ENCODE results near the gene TMEM250.
"Not testable (repeated sequence)": the region's sequence is repeated elsewhere in the genome, so short reads cannot be mapped to it uniquely, and the experiment has no call there.

The TMEM250 gene, protein sequence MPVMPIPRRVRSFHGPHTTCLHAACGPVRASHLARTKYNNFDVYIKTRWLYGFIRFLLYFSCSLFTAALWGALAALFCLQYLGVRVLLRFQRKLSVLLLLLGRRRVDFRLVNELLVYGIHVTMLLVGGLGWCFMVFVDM

DNA sequence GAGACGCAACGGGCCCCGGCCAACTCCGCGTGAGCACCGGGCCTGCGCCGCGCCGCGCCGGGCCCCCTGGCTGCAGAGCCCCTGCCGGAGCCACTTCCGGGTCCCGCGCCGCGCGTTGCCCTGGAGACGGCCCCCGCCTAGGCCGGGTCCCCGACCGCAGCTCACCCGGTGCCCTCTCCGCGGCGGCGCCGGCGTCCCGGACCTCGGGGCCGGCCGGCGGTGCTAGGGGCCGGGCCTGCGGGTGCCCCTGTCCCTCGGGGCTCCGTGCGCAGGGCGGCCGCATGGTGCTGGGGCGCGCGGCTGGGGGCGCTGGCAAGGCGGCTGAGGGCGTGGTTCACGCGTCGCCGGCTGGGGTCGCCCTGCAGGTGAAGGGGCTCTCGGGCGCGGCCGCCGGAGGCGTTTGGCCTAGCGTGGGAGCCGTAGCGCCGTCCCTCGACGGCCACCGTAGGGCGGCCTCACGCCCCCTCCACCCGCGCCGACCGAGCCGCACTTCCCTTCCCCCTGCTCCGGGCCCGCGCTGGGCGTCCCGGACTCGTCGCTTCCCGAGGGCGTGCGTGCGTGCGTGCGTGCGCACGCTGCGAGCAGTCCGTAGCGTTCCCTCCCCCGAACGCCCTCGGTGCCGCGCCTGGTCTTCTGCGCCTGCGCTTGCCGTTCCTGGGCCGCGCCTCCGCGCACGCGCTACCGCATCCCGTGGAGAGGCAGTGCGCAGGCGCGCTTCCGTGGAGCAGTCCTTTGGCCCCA lies at the start of gene TMEM250:
TMEM250 (minus strand) TSS at position 556 of the 741 bp plus-strand sequence. CDS start 1,975 bp downstream, outside the sequence.
- DNase-seq = peak; percentile 70 to 96 (median 89)

DNA sequence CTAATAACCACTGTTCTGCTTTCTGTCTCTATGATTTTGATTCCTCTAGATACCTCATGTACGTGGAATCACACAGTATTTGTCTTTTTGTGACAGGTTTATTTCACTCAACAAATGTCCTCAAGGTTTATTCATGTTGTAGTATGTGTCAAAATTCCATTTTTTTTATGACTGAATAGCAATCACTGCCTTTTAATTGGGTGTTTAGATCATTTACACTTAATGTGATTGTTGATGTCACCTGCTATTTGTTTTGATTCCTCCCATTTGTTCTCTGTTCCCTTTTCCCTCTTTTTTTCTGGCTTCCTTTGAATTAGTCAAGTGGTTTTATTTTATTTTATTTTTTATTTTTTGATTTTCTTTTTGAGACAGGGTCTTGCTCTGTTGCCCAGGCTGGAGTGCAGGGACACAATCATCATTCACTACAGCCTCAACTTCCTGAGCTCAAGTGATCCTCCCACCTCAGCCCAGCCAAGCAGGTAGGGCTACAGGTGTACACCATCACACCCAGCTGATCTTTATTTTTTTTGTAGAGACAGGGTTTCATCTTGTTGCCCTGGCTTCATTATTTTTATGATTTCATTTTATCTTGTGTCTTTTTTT lies 44.7 kb upstream of the TMEM250 start:
- no peak for DNase-seq

DNA sequence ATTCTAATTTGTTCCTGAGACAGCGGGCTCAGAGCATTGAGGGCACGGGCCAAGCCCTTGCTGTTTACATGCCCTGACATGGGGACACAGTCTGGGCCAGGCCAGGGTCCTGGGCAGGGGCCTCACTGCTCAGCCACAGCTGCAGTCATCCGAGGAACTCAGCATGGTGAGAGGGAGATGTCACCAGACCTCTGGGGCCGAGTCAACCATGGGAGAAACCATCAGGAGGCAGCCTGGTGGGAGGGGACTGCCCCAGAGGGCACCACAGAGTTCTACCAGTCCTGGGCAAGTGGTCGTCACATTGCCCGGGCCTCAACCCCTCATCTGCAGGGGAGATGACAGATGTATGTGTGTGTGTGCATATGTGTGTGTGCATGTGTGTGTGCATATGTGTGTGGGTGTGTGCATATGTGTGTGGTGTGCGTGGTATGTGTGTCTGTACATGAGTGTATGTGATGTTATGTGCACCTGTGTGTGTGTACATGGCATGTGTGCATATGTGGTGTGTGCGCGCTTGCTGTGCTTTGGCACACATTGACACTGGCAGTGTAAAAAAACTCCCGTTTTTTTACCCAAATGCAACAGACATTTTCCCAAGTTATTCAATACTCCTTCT lies 42.4 kb upstream of the TMEM250 start:
- DNase-seq = no peak

DNA sequence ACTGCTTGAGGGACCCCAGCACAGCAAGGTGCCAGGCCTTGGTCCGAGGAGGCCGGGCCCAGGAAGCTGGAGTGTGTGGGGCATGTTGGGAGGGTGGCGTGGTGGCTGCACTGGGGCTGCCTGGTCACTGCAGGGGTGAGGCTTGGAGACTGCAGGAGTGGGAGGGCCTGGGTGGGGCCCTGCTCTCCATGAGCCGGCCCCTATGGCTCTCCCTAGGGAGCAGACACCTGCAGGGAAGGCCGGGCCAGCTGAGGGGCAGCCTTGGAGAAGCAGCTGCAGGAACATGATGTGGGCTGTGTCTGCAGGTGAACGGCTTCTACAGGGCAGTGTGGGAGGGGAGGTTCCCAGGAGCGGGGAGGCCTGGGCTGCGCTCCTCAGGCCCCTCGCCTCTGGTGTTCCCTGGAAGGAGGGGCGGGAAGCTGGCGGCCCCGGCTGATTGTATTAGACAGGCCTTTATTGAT lies 41.7 kb upstream of the TMEM250 start:
- DNase-seq = no peak

DNA sequence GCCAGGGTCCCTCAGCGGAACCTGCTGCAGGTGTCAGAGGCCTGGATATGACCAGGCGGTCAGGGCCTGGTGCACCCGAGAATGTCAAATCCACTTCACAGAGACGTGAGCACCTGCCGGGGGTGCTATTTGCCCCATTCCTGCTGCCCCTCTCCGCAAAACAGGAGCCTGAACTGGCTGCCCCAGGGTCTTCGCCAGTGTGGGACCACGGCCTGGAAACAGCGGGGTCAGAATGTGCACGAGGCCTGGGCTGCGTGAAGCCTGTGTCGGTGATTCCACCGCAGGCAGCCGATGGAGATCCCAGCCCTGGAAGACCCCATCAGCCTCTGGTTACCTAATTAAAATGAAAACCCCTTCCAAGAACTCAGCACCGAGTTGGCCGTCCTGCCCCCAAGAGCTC lies 41.2 kb upstream of the TMEM250 start:
- no peak for DNase-seq

DNA sequence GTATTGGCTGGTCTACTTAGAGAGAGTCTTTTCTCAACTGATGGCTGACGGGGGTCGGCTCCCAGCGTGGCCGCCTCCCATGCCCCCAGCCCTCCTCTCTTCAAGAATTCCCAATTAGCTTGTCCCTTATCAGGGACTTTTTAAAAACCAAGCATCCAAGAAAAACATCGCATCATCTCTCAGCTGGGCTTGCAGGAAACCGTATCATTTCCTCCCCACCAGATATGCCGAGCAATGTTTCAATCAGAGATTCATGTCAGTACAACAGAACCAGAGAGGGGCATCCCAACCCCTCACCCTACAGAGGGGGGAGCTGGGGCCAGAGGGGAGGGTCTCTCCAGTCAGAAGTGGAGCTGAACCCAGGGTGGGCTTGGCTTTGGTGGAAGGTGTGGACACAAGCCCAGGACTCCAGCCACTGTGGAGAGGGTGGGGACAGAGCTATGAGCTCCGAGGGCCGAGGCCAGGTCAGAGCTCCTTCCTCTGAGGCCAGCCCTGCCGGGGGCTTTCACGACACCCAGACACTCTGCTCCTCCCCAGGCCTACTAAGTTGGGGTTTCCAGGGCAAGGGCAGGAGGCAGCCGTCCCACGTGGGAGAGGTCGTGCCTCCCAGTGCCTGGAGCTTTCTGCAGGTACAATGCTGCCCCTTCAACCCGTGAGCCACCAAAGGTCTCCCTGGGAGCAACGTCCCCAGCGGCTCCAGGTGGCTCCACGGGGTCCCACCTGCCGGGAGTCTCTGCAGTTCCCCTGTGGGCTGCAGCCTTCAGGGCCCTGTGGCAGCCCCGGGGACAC lies 39.0 kb upstream of the TMEM250 start:
- DNase-seq = no peak

DNA sequence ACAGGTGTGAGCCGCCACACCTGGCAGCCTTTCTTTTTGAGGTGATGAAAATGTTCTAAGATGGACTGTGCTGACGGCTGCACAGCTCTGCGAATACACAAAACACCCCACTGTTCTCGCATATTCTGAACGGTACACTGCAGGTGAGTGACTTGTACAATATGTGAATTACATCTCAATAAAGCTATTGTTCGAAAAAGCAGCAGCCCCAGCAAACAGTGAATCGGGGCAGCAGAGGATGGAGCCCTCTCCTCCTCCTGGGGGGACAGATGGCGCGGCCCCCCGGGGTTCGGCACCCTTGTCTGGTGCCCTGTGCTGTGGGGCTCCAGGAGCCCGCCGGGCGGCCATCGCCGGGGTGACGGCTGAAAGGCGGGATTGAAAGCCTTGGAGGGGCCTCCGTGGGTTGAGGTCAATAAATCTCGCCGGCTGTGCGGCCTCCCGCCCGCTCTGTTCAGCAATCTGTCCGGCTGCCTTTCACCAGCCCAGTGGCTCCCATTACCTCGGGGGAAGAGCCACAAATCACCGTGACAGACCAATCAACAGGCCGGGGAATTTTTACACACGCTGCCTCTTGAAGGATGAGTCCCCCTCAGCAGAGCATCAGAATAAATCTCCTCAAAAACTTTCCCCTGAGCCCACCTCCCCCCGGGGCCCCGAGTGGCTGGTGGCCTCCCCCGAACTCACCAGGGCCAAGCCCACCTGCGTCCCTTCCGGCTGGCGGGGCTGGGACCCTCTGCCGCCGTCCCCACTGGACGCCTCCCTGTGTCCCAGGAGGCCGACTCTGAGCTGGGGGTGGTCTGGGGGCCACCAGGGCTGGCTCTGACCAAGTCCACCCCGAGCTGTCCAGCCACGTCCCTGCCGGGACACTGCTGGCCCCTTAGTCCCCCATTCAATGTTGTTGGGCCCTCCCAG lies 37.8 kb upstream of the TMEM250 start:
- DNase-seq = no peak

DNA sequence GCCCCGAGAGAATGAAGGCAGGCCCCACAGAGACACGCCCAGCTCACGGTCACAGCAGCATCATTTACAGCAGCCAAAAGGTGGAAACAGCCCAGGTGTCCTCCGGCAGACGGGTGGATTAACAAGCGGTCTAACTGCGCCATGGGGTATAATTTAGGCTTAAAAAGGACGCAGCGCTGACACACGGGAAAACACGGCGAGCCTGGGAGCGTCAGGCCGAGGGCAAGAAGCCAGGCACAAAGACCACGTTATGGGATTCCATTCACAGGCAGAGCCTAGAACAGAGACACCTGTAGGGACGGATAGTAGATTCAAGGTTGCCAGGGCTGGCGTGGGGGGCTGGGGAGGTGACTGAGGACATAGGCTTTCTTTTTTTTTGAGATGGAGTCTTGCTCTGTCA lies 36.9 kb upstream of the TMEM250 start:
- DNase-seq = no peak

DNA sequence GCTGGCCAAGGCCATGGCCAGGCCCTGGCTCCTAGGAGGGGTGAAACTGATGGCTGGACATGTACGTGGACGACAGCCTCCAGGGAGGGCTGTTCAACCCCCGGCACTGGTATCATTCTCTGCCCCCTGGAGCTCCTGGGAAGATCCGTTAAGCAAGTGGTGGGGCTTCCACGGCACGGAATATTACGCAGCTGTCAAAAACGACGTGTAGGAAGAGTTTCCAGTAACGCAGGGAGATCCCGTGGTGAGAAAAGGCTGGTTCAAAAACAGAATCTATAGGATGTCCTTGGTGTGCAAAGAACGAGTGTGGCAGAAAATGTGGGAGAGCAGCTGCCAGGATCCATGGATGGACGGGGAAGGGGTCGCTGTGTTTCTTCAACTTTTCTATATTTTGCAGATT lies 36.3 kb upstream of the TMEM250 start:
- DNase-seq = no peak

DNA sequence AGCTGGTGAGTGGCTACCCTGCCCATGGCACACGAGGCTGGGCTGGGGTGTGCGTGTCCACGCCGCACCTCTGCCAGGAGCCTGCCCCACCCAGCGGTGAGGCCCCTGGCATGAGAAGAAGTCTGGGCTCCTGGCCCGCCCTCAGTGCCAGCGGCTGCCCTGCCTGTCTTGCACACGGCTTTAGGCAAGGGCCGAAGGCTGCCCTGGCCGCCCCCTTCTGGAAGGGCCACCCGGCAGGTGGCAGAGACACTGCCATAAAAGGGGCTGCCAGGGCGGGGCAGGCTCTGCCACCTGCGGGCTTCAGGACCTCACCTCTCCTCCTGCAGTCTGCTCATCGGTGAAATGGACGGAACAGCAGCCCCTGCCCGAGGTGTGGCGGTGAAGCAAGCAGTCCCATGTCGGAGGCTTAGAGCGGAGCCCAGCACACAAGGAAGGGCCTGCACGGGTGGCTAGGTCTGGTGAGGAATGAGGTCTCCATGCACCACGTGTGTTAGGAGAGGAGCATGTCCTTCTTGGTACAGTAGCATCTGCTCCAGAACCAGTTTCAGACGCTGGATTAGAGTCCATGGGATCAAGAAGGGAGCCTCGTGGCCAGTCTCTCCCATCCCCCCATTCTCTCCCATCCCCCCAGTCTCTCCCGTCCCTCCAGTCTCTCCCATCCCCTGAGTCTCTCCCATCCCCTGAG lies 34.8 kb upstream of the TMEM250 start:
- DNase-seq = no peak

DNA sequence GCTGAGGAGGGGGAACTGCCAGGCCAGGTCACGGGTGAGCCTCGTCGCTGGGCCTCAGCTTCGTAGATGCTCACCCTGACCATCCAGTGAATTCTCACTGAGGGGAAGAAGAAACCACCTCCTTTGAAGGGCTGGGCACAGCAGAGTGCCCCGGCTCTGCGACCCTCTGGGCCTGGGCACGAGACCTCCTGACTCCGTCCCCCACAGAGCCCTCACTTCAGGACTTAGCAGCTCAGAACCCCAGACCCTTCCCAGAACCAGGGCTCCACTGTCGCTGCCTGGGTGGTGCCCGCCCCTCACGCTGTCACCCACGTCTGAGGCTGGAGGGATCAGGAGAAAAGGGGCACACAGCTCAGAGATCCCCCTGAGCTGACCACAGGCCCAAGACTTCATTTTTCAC lies 34.3 kb upstream of the TMEM250 start:
- DNase-seq = no peak

DNA sequence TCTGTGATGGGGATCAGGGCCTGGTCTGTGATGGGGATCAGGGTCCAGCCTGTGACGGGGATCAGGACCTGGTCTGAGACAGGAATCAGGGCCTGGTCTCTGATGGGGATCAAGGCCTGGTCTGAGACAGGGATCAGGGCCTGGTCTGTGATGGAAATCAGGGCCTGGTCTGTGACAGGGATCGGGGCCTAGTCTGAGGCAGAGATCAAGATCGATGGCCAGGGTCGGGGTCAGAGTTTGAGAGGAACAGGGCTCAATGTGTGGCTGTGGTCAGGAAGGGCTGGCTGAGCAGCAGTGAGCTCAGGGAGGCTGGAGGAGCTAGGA lies 33.8 kb upstream of the TMEM250 start:
- no peak for DNase-seq

DNA sequence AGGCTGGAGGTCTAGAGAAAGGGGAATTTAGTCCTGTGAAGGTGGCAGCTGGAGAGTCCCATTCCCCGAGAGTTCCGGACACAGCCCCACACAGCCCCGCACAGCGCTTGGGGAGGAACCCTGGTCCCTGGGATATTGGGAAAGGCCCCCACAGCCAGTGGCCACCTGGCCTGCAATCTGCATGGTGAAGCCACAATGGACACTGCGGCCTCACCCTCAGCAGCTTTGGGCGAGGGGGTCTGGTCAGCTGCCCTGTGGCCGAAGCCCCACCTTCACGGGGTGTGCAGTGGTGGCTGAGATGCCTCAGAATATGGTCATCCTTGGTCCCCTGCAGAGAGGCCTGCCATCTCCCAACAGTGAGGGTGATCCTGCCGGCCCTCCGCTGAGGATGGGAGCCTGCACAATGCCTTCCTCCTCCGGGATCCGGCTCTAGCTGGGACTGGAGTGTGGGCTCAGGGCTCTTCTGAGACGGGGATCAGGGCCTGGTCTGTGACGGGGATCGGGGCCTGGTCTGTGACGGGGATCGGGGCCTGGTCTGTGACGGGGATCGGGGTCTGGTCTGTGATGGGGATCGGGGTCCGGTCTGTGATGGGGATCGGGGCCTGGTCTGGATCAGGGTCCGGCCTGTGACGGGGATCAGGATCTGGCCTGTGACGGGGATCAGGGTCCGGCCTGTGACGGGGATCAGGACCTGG lies 33.3 kb upstream of the TMEM250 start:
- DNase-seq = no peak

DNA sequence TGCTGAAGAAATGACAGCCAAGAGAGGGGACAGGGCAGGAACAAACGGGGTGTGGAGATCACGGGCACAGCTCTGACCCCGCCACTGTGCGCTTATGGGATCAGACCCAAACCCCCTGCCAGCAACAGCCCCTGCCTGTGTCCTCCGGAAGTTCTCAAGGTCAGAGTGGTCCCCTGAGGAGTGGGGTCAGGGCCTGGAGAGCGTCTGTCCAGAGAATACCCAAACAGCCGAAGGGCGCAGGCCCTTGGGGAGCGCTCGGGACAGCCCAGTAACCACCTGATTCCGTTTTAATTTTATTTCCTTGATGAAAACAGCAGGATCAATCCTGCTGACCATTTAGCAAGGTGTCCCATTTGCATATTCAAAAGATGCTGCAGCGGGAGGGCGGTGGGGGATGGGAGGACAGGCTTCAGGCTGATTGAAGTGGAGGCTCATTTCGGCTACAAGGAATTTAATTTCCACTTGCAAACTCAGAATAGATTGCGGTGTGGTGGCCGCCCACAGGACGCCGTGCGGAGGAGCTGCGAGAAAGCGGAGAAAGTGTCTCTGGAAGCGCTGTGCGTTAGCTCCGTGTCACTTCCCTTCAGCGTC lies 32.6 kb upstream of the TMEM250 start:
- no peak for DNase-seq

DNA sequence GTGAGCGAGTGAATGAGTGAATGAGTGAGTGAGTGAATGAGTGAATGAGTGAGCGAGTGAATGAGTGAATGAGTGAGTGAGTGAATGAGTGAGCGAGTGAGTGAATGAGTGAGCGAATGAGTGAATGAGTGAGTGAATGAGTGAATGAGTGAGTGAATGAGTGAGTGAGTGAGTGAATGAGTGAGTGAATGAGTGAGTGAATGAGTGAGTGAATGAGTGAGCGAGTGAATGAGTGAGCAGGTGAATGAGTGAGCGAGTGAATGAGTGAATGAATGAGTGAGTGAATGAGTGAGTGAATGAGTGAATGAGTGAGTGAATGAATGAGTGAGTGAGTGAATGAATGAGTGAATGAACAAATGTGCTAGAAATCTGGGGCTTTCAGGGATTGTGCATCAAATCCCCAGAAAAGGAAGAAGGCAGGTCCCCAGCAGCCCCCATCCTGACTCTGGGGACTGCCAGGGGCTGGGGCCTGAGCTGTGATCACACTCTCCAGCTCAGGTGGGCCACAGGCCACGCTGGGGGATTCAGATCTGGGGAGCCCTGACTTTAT lies 32.1 kb upstream of the TMEM250 start:
- not testable (repeated sequence) for DNase-seq

DNA sequence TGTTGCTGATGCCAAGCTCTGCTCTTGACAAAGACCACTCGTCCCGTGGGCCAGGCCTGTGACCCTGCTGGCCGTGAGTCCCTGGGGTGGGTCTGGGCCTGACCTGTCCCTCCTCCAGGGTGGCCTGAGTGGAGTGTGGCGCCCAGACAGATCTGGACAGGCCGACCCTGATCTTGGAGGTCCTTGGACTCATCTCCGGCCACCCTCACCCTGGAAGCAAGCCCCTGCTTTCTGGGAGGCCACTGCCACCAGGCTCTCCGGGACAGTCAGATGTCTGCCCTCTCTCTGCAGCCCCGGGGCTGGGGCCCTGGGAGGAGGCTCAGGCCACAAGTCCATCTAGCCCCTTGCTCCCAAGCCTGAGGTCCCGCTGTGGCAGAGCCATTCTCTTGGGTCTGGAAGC lies 31.2 kb upstream of the TMEM250 start:
- no peak for DNase-seq

DNA sequence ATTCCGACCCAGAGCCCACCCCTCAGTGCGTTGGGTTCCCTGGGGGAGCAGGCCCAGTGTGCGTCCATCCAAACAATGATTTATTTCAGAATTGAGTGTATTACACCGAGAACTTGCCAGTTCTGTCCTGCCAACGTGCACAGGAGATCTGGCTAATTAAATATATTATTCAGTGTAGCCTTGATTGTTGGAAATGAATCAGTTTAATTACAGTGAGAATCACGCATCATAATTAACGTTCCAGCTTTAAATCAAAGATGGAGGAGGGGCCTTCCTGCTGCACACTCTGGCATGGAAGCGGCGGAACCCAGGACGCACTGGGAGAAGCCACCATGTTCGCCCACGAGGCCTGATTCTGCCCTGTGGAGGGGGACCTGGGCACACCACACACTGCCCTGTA lies 30.7 kb upstream of the TMEM250 start:
- DNase-seq = no peak

DNA sequence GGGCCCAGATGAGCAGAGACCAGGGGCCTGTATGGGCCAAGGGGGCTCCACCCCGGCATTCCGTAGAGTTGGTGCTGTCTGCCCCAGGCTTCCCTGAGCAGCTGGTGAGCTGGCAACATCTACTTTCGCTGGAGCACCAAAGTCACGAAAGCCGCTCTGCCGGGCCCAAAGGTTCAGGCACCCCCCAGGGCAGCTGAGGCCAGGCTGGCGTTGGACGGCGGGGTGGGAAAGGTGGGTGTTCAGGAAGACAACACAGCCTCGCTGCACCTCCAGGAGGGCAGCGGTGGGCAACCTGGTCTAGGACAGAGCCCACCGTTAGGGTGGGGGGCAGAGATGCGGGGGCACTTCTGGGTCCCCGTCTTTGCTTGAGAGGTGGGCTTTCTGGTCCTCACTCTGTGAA lies 30.1 kb upstream of the TMEM250 start:
- DNase-seq = no peak
